Activated CD4-positive, CD25-positive, alpha-beta regulatory T cell treated with anti-CD3 and anti-CD28 coated beads, Interleukin-2, amount 50 U/mL, for 16 hours (primary cell): ENCODE measurements around the gene UBXN11.

Experiments used
- DNase-seq: peaks from one replicate; pipeline ENCODE4 v3.0.0-alpha.2; 2020; ENCODE audit warnings: low read depth, low spot score

UBXN11 gene

DNA sequence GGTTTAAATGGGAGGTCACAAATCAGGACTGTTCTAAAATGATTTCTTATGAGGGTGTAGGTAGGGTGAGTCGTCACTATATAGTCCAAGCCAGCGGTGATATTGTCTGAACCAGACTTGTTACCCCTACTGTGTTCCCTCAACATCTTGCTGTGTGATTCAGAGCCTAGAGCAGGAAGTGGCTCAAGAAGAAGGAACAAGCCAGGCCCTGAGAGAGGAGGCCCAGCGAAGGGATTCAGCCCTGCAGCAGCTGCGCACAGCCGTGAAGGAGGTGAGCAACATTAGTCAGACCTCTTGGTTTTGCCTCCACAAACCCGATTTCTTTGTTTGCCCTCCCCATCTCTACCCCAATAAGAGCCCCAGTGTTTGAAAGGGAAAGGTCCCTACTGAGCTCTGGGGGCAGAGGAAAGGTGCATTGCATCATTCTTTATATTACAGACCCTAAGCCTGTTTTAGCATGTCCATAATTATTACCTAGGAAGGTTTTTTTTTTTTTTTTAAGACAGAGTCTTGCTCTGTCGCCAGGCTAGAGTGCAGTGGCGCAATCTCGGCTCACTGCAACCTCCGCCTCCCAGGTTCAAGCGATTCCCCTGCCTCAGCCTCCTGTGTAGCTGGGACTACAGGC is 31.5 kb downstream of the UBXN11 start:
- no peak for DNase-seq

DNA sequence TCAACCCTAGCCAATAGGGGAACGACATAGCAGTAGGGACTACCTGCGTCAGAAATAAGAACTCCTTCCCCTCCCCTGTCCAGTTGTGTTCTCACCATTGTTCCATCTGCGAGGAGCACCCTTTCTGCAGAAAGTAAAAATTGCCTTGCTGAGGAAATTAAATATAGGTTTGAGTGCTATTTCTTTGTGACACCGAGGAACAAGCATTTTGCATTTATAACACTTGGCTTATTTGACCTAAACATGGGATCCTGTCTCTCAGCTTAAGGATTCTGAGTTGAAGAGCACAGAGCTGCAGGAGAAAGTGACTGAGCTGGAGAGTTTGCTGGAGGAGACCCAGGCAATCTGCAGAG is 37.3 kb downstream of the UBXN11 start:
- DNase-seq = no peak

DNA sequence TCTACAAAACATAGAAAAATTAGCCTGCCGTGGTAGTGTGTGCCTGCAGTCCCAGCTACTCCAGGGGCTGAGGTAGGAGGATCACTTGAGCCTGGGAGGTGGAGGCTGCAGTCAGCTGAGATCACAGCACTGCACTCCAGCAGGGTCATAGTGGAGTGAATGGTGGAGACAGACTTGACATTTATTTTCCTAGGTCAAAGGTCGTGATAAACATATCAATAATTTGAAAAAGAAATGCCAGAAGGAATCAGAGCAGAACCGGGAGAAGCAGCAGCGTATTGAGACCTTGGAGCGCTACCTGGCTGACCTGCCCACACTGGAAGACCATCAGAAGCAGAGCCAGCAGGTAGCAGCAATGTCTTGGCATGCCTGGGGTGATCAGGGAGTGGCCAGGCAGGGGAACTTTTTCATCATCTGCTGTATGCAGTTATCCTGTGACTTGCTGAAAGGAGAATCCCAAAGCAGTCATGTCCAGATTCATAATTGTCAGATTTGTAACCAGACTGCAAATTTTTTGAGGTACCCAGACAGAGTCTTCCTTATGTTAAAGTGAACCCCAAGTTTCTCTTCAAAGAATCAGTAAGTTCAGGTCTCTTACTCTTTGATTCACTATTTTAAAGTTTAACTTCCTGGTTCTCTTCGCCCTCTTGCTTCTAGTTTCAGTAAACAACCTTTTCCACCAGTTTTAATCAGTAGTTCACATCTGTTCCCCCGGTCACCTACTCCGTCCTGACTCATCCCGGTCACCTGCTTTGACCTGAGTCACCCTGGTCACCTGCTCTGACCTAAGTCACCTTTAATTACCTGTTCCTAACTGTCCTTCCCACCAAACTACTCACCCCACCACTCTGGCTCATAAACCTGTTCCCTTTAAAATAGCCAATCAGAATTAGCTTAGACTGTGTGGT is 37.9 kb downstream of the UBXN11 start:
- DNase-seq = no peak

DNA sequence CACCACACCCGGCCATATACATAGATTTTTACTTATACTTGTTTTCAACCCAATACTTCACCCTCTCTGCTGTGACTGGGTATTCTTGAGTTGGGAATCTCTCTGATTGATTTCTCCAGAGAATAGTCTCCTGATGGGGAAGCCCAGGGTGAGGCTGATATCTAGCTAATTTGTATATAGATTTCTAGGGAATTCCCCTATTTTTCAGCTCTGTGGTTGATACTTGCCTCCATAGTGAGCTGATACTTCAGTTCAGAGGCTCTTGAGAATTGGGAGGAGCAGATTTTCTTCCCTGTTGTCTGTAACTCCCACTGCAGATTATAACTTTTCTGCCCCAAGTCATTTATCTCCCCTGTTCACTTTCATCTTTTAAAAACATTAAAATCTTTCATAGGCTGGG is 41.0 kb downstream of the UBXN11 start:
- no peak for DNase-seq

DNA sequence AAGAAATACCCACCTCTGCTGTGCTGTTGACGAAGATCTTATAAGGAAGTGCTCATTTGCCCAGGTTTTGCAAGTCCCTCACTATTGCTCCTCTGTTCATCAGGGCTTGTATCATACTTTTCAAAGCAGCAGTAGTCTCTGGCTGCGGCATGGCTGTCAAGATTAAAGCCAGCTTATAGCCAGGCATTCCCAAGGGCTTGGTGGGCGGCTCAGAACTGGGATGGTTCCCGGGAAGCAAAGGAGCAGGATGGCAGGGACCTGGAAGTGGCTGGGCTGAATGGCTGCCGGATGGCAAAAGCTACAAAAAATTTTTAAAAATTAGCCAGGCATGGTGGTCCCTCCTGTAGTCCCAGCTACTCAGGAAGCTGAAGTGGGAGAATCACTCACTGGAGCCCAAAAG is 43.2 kb downstream of the UBXN11 start:
- no peak for DNase-seq

DNA sequence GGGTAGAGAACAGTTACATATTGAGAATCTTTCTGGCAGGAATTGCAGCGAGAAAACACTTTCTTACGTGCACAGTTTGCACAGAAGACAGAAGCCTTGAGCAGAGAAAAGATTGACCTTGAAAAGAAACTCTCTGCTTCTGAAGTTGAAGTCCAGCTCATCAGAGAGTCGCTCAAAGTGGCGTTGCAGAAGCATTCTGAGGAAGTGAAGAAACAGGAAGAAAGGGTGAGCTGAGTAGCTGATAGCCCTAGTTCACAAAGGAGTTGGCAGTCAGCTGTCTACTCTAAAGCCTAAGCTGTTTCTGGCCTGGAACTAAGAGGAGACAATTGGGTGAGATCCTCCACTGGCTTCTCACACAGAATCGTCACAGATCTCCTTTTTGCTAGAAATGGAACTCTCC is 46.9 kb downstream of the UBXN11 start:
- no peak for DNase-seq

DNA sequence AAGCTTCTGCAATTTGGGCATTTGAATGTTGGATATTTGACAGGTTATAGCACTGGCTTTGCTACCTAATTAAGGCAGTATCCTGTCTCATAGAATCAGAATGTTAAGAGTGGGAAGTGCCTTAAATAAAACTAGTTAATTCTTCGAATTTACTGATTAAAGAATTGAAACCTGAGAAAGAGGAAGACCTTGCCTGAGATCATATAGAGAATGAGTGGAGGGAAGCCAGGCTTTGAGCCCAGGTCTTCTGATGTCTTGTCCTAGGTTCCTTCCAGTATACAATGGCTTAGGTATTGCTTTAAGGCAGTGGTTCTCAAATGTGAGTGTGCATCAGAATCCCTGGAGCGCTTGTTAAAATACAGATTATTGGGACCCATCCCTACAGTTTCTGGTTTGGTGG is 47.4 kb downstream of the UBXN11 start:
- no peak for DNase-seq

DNA sequence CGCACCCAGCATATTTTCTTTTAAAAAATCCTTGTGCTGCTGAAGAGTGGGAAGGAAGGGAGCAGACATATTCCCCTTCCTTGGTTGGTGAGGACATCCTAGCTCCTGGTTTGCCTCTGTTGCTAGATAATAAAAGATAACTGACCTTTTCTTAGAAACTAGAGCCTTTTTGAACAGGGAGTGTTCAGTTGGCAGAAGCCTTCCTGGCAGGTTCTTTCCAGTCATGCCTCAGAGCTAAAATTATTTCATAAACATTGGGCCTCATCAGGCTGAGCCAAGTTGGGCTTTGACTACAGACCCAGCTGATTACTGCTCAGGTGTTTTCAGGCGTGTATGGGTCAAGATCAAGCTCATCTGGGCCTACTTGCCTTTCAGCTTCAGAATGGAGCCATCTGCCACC is 49.2 kb downstream of the UBXN11 start:
- DNase-seq = no peak

DNA sequence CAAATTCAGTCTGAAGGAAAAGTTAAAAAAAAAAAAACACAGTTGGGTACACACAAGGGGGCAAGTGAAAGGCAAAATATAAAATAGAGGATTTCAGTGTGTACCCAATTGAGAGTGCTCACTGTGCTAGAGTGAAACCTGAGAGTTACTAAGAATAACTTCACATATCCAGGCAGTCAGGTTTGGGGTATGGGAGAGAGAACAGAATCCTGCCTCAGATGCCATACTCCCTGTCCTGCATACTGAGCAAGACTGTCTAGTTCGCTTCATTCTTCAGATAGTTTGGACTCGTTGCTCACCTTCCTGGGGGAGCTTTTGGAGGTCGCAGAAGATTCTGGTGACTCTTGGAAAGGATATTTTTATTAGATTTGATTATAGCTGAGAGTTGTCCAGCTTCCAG is 52.0 kb downstream of the UBXN11 start:
- DNase-seq = no peak

DNA sequence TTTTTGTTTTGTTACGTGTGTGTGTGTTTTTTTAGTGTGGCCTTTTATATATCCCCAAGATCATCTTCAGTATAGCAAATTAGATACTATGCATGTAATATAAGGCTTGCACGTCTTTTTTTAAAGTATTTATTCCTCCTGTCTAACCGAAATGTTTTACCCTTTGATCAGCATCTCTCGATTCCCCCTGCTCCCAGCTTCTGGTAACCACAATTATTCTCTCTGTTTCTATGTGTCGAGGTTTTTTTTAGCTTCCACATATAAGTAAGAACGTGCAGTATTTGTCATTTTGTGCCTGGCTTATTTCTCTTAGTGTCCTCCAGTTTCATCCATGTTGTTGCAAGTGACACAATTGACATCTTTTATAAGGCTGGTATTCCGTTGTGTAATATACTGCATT is 53.7 kb downstream of the UBXN11 start:
- no peak for DNase-seq

DNA sequence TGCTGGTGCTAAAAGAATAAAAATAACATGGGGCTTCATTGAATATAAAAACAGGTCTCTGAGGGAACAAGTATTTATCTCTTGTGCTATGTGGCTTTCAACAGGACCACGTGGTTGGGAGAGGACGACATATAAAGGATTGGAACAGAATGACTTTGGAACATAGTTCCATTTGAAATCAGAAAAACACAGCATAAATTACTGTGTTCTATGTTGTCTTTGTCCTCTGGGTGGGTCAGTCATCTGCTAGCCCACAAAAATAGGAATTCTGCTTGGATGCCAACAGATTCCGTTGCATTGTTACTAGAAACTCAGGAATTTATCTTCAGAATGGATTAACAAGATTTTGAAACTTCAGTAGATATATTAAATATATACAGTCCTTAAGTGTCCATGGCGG is 66.5 kb downstream of the UBXN11 start:
- DNase-seq = no peak

DNA sequence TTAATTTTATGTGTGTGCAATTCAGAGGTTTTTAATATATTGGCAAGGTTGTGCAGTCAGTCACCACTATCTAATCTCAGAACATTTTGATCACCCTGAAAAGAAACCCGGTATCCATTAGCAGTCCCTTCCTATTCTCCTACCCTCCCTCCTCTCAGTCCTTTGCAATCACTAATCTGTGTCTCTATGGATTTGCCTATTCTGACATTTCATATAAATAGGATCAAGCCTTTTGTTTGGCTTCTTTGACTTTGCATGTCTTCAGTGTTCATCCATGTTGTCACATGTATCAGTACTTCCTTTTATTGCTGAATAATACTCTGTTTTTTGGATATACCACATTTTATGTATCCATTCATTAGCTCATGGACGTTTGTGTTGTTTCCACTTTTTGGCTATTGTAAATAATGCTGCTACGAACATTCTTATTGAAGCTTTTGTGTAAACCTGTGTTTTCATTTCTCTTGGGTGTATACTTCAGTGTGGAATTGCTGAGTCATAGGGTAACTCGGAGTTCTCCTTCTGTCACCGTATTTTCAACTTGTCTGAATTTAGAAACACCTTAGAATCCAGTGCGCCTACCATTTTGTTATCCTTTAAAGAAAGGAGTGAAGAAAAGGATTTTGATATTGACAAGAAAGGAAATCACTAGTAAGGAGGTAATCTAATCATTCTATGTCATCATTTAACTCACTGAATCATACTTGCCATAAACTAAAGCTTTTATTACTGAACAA is 69.0 kb downstream of the UBXN11 start:
- no peak for DNase-seq

DNA sequence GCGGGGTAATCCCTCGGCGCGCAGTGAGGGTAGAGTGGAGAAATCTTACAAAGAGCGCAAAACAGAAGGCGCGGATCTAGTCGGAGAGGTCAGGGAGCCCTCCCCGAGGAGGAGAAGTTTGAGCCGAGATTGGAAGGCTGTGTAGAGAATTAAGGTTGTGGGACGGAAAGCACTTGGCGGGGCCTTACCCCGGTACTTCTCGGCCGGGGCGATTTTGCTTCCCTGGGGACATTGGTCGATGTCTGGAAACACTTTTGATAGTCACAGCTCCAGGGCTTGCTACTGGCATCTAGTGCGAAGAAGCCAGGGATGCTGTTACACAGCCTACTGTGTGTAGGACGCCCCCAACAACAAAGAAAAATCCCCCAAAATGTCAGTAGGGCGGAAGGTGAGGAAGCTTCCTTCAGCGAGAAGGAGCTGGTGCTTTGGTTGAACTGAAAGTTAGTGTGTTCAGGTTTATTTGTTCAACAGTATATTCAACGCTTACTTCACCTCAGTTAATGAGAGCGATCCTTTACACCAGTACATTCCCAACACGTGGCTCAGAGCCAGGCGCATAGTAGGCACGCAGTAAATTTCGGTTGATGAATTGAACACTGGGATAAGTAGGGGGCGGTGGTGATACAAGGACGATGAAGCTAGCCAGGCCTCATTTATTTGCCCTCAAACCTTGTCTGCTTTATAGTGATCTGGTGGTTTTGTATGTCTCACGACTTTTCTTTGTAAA is 71.6 kb downstream of the UBXN11 start:
- DNase-seq = no peak

DNA sequence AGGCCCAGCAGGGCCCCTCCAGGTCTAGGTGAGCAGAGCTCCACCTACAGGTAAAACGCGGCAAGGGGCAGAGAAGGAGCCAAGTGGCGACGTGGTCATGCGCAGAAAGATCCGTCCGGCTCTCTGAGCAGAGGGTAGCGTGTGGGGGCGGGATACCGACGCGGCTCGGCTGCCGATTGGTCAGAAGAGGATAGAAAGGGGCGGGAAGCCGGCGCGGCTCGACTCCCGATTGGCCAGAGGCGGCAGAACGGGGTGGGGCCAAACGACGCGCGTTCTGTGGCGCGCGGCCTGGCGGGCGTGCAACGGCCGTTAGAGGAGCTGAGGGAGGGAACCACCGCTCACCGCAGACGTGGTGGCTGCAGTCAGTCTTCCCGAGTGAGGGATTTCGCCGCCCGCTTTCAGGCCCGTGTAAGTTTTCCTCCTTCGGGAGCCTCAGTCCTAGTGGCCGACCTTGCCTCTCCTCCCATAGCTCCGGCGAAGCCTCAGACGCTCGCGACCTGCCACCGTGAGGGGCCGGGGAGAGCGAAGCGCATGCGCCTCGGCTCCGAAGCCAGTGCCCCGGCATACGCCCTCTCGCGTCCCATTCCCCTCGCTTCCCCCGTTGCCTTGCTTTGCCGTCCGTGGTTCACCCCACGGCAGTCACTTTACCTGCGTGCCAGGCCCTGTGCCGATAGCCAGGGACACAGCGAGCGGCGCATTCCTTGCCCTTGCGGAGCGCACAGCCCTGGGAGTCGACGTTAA is 72.4 kb downstream of the UBXN11 start, which contains the start of gene CEP85:
Gene CEP85, plus strand, starts transcription at position 298 of the 741 bp plus-strand sequence. CDS start 5,584 bp downstream, outside the sequence.
- DNase-seq = peak; percentile 96
